GM21529 (cell line): ENCODE results near the gene ISG15.

ENCODE experiments used
- ATAC-seq: cut with Tn5 transposase; IDR thresholded peaks from one replicate; pipeline ENCODE4 v1.9.1; 2021; ENCODE audit not compliant: unreplicated experiment

The ISG15 gene

DNA sequence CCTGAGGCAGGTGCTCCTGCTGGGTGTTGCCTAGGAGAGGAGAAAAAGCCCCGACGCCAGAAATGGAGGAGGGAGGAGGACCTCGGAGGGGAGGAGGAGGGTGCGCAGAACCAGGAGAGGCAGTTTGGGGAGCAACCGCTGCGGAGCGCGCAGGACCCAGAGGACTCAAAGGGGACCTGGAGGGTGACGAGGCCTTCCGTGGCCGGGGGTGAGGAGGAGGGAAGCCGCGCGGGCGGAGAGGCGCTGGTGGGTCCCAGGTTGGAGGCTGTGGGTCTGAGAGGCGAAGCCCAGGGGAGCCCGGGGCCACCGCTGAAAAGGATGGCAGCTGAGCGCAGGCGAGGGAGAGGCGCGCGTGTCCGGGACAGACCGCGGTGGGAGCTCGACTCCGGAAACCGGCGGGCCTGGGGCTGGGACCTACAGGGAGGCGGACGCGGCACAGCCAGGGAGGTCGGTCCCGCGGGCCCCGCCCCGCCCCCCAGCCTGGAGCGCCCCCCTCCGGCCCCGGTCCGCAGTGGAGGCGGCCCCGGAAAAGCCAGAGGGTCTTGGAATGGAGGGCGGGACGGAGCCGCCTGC lies 45.7 kb downstream of the ISG15 start:
- peak; percentile 28 for ATAC-seq

DNA sequence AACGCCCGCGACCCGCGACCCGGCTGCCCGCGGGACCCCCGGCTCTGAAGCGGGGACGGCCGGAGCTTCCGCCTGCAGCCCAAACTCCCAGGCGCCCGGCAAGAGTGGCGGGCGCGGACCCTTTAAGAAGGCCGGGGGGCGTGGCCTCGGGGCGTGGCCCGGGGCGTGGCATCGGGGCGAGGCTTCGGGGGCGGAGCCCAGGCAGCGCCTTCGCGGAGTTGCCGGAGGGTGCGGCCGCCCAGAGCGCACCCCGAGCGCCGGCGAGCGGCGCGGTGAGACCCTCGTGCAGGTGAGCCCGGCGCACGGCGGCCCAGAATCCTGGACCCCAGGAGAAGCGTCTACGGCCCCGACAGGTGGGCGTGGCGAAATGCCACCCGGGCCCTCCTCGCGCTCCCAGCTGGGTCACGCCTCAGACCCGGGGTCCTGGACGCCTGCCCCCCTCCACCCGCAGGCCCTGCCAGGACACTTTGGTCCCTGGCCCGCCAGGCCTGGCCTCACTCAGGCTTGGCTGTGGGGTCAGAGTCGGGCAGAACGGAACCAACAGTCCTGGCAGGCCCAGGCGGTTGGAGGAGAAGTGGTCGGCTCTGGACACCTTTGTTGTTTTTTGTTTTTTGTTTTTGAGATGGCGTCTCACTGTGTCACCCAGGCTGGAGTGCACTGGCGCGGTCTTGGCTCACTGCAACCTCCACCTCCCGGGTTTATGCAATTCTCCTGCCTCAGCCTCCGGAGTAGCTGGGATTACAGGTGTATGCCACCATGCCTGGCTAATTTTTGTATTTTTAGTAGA lies 46.4 kb downstream of the ISG15 start:
- peak; percentile 69 for ATAC-seq

DNA sequence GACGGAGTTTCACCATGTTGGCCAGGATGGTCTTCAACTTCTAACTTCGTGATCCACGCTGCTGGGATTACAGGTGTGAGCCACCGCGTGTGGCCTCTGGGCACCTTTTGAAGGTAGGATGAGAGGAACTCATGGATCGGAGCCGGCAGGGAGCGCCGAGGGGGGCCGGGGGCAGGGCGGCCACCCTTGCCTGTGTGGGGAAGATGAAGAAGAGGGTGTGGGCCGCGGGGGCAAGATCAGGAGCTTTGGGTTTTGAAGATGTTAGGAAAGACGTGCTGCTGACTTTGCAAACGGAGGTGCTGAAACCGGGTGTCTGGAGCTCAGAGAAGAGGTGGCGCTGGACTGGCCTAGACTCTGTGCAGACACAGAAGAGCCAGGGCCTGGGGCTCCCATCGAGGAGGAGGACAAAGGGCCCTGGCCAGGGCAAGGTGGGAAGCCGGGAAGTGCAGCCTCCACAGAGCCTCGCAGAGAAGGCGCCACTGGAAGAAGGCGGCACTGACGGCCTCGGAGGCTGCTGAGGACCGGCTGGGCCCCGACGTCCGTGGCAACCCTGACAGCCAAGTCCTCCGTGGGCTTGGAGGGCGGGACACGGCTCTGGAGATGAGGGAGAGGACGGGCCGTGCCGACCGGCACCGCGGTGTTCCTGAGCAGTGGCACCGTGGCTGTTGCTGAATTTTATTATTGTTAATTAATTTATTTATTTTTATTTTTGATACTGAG lies 47.1 kb downstream of the ISG15 start:
- ATAC-seq = no peak

DNA sequence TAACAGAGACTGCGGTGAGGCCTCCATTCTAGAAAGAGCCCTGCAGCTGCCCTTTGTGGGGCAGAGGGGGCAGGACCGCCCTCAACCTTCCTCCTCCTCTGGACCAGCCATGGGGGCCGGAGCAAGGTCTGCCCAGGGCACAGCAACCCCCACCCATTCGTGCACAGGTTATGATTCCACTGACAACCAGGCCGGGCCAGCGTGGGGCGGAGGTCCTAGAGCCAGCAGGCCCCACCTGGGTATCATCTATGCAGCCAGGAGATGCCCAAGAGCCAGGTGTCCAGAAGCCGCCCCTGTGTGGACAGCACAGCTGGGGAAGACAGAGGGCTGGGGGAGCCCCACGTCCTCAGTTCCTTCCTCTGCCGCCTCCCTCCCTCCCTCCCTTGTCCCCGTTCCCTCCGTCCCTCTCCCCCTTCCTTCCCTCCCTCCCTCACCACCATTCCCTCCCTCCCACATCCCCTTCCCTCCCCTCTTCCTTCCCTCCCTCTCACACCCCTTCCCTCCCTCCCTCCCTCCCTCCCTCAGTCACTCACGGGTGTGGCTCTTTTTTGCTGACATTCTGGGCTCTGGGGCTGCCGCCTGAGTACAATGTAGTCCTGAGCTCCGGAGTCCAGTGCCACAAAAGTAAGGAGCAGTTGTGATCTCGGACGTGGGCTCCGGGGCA lies 48.5 kb downstream of the ISG15 start:
- ATAC-seq = no peak

DNA sequence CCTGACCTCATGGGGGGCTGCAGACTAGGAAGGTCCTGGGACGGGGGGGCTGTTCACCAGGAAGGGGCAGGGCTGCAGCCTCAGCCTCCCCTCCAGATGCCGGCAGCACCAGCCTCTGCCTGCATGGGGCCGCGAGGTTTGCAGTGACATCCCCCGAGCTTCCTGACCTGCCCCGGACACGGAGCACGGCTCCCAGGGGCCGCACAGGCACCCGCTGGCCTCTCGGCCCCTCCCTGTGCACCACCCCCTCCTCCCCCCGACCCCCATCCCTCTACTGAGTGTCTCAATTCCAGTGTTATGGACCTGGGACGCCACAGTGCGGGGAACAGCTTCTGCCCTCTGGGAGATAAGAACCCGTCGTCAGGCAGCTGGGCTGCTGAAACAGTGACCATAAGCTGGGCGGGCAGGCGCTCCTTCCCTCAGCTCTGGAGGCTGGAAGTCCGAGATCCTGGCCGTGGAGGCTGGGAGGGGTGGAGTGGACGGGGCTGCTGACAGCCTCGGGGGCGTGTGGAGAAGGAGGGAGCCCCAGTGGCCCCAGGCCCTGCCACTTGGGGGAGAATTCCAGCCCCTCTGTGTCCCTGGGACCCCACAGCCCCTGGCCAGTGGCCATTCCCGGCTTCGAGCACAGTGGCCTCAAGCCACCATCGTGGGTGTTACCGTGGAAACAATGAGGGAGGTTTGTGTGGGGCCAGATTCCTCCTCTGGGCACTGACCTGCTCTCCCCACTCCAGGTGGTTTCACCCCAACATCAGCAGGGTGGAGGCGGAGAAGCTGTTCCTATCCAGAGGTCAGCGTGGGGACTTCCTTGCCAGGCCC lies 49.3 kb downstream of the ISG15 start:
- ATAC-seq = no peak

DNA sequence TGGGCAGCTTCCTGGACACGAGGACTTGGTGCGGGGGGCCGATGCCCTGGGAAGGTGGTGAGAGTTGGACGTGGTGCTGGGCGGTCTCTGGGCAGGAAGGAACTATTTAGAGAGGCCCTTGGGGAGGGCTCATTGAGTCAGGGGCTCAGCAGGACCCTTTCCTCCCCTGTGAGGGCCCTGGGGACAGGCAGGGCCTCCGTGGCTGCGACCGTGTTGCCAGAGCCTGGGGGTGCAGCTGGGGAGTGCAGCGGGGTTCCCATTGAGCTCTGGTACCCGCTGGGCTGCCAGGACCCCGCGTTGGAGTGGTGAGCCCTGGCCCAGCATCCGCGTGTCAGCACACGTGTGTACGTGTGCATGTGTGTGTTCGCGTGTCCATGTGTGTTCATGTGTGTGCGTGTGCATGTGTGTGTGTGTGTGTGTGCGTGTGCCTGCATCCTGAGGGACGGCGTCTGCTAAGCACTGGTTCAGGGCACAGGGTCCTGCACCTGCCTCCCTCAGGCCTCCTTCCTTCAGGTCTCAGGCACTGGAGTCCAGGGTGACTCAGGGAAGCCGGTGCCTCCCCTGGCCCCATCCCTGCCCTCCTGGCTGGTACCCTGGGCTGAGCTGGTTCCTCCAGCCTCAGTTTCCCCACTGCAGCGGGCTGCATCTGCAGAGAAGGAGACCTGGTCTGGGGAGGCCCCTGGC lies 50.1 kb downstream of the ISG15 start:
- ATAC-seq = peak; percentile 1
